GM19238 (cell line): Measurements from ENCODE around the gene ZNF215.
"Not testable (repeated sequence)": the region's sequence is repeated elsewhere in the genome, so short reads cannot be mapped to it uniquely, and the experiment has no call there.

Source experiments
- DNase-seq: peaks from one replicate; pipeline ENCODE4 v3.0.0; 2011; ENCODE audit warnings: low spot score; ENCODE audit not compliant: insufficient read length

ZNF215 gene

GRCh38 chr11:6932145-6932544 is 5.9 kb downstream of the ZNF215 start:
- DNase-seq = no peak

GRCh38 chr11:6941970-6942369 is 15.7 kb downstream of the ZNF215 start:
- DNase-seq = no peak

- no peak for DNase-seq
These were observed 16.9 kb downstream of the ZNF215 start for GRCh38 chr11:6943131-6943530.

GRCh38 chr11:6954248-6954647 is 28.0 kb downstream of the ZNF215 start:
- DNase-seq = not testable (repeated sequence)

GRCh38 chr11:6962141-6962540 is 35.9 kb downstream of the ZNF215 start:
- DNase-seq = no peak

GRCh38 chr11:6962673-6963072 is 36.4 kb downstream of the ZNF215 start:
- DNase-seq = no peak

GRCh38 chr11:6968816-6969215 is 42.6 kb downstream of the ZNF215 start:
- no peak for DNase-seq

GRCh38 chr11:6969854-6970253 is 43.6 kb downstream of the ZNF215 start:
- DNase-seq = not testable (repeated sequence)

- no peak for DNase-seq
These were observed 53.1 kb downstream of the ZNF215 start for GRCh38 chr11:6979365-6979764.

GRCh38 chr11:6986487-6986886 is 60.3 kb downstream of the ZNF215 start:
- DNase-seq = no peak

GRCh38 chr11:6988506-6988905 is 62.3 kb downstream of the ZNF215 start:
- no peak for DNase-seq

GRCh38 chr11:6991227-6991626 is 65.0 kb downstream of the ZNF215 start:
- DNase-seq = no peak

- no peak for DNase-seq
These were observed 65.8 kb downstream of the ZNF215 start for GRCh38 chr11:6992026-6992425.

GRCh38 chr11:6992457-6993417 is 66.5 kb downstream of the ZNF215 start:
- no peak for DNase-seq

GRCh38 chr11:6995703-6996102 is 69.5 kb downstream of the ZNF215 start:
- no peak for DNase-seq

- DNase-seq = no peak
These were observed 78.3 kb downstream of the ZNF215 start for GRCh38 chr11:7004482-7004881.
